Nephron (organoid): Measurements from ENCODE around the gene PAX7.

Source experiments
- H3K27ac Mint-ChIP-seq, 3 experiments: 2 replicates each; pipeline ENCODE4 v1.8.0; 2020; ENCODE audit warnings: mixed read lengths in 3 of 3, mild to moderate bottlenecking in 2 of 3, moderate library complexity in 1 of 3
- H3K27me3 Mint-ChIP-seq: 2 replicates; pipeline ENCODE4 v1.8.0; 2021; ENCODE audit warnings: low read depth, mild to moderate bottlenecking, moderate library complexity, mixed read lengths
- H3K36me3 Mint-ChIP-seq: 2 replicates; pipeline ENCODE4 v1.8.0; 2020; ENCODE audit warnings: low read depth, mixed read lengths
- H3K4me1 Mint-ChIP-seq: 2 replicates; pipeline ENCODE4 v1.8.0; 2020; ENCODE audit warnings: mixed read lengths
- H3K4me3 Mint-ChIP-seq, 3 experiments: 2 replicates each; pipeline ENCODE4 v1.8.0; 2020; ENCODE audit warnings: mild to moderate bottlenecking in 3 of 3, mixed read lengths in 3 of 3, moderate library complexity in 2 of 3
- H3K9me3 Mint-ChIP-seq: 2 replicates; pipeline ENCODE4 v1.8.0; 2020; ENCODE audit warnings: mixed read lengths
- CTCF ChIP-seq, 3 experiments: fragments of 200-600 bp; sonication (generic); IDR thresholded peaks; one replicate each; pipeline ENCODE4 v1.5.0; 2021; ENCODE audit warnings: antibody characterized with exemption in 3 of 3; ENCODE audit not compliant: unreplicated experiment in 3 of 3

The PAX7 gene

GRCh38 chr1:18651713-18652112, 21.1 kb downstream of the PAX7 start:
- Mint-ChIP-seq H3K27me3 (peaks cover 100% of the 10 kb centered on the region), H3K36me3 (no peaks in the 10 kb centered on the region), H3K4me1 (peaks cover 31% of the 10 kb centered on the region), H3K9me3 (no peaks in the 10 kb centered on the region), H3K27ac (no peak overlapping the region), H3K4me3 (no peak overlapping the region)
- TF ChIP-seq CTCF (IDR thresholded peaks at IDR 0.05; ENCODE audit: unreplicated experiment in 3 of 3), result no peak

GRCh38 chr1:18652791-18653190, 22.1 kb downstream of the PAX7 start:
- TF ChIP-seq CTCF (IDR thresholded peaks at IDR 0.05; ENCODE audit: unreplicated experiment in 3 of 3), result no peak
- Mint-ChIP-seq H3K27ac (no peak overlapping the region), H3K36me3 (no peaks in the 10 kb centered on the region), H3K4me1 (peaks cover 41% of the 10 kb centered on the region), H3K27me3 (peaks cover 100% of the 10 kb centered on the region), H3K4me3 (no peak overlapping the region), H3K9me3 (no peaks in the 10 kb centered on the region)

GRCh38 chr1:18653367-18653766, 22.7 kb downstream of the PAX7 start:
- Mint-ChIP-seq H3K9me3 (no peaks in the 10 kb centered on the region), H3K4me3 (no peak overlapping the region), H3K36me3 (no peaks in the 10 kb centered on the region), H3K27me3 (peaks cover 100% of the 10 kb centered on the region), H3K27ac (no peak overlapping the region), H3K4me1 (peaks cover 41% of the 10 kb centered on the region)
- no peak for TF ChIP-seq CTCF (IDR thresholded peaks at IDR 0.05; ENCODE audit: unreplicated experiment in 3 of 3)

- H3K36me3 Mint-ChIP-seq, result peaks cover 3% of the 10 kb centered on the region
- H3K9me3 Mint-ChIP-seq, result no peaks in the 10 kb centered on the region
- H3K27me3 Mint-ChIP-seq, result peaks cover 100% of the 10 kb centered on the region
- TF ChIP-seq CTCF (IDR thresholded peaks at IDR 0.05; ENCODE audit: unreplicated experiment in 3 of 3), result no peak
- H3K27ac Mint-ChIP-seq, result no peak overlapping the region
- no peak overlapping the region for H3K4me3 Mint-ChIP-seq
- peaks cover 41% of the 10 kb centered on the region for H3K4me1 Mint-ChIP-seq
These were observed 23.3 kb downstream of the PAX7 start for GRCh38 chr1:18653916-18654315.

- TF ChIP-seq CTCF (IDR thresholded peaks at IDR 0.05; ENCODE audit: unreplicated experiment in 3 of 3), result no peak
- peaks cover 99% of the 10 kb centered on the region for H3K27me3 Mint-ChIP-seq
- H3K36me3 Mint-ChIP-seq, result peaks cover 3% of the 10 kb centered on the region
- no peak overlapping the region for H3K27ac Mint-ChIP-seq
- H3K4me1 Mint-ChIP-seq, result peaks cover 41% of the 10 kb centered on the region
- no peaks in the 10 kb centered on the region for H3K9me3 Mint-ChIP-seq
- no peak overlapping the region for H3K4me3 Mint-ChIP-seq
These were observed 24.0 kb downstream of the PAX7 start for GRCh38 chr1:18654599-18654998.

- H3K27ac Mint-ChIP-seq, result no peak overlapping the region
- H3K36me3 Mint-ChIP-seq, result peaks cover 3% of the 10 kb centered on the region
- H3K9me3 Mint-ChIP-seq, result no peaks in the 10 kb centered on the region
- H3K4me3 Mint-ChIP-seq, result no peak overlapping the region
- no peak for TF ChIP-seq CTCF (IDR thresholded peaks at IDR 0.05; ENCODE audit: unreplicated experiment in 3 of 3)
- H3K4me1 Mint-ChIP-seq, result peaks cover 36% of the 10 kb centered on the region
- peaks cover 84% of the 10 kb centered on the region for H3K27me3 Mint-ChIP-seq
These were observed 27.0 kb downstream of the PAX7 start for GRCh38 chr1:18657506-18658201.
